ENCODE results near the gene ARHGAP10.

ARHGAP10 gene

DNA sequence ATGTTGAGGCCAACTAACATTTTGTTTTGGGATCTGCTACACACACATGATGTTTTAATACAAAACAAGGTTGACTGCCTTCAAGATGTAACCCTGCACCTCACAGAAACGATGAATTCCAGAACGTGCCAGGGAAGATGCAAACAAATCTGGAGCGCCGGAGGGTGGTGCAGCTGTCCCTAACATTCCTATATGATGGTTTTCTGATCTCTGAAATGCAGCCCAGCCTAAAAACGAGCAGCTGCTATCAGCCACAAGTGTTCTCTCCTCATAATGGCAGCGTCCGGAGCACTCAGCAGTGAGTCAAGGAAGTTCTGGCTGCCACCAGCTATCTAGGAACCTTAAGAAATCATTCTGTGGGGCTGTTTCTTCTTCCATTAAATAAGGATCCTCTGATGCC lies 376.9 kb downstream of the ARHGAP10 start:
- DNase-seq: no peak

- DNase-seq: no peak
These were observed 377.3 kb downstream of the ARHGAP10 start for GRCh38 chr4:148109216-148109615.

- no peak for DNase-seq
These were observed 378.3 kb downstream of the ARHGAP10 start for GRCh38 chr4:148110169-148110568.

GRCh38 chr4:148112231-148112982 lies 380.5 kb downstream of the ARHGAP10 start:
- no peak for DNase-seq

DNA sequence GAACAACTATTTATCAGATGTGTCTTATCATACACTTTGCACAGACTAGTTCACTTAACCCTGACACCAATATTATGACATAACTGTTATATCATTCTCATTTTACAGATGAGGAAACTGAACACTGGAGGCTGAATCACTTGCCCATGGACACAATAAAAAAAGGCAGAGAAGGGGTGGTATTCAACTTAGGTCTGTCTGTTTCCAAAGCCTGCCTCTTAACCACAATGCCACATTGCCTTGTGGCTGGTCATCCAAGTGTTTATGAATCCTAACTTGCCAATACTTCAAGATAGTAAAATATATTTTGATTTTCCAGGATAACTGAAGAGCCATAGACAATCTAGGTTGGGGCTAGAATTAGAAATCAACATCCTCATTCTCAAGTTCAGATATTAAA lies 382.5 kb downstream of the ARHGAP10 start:
- no peak for DNase-seq

DNA sequence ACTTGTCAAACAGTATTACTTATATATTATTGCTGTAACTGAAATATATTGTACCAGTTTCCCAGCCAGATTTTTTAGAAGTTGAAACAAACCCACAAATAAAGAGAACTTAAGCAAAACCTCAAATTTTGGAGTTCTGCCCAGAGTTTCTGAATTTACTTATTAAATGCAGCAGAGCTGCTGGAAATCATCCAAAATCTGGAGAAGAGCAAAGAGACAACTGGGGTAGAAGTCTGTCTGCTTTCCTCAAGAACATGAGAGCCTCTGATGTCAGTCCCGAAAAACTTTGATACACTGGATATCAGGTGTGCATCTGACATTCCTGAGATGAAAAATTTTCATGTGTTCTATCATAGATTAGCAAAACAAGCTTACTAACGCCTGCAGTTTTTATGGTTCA lies 384.4 kb downstream of the ARHGAP10 start:
- no peak for DNase-seq

- no peak for DNase-seq
These were observed 385.1 kb downstream of the ARHGAP10 start for GRCh38 chr4:148116969-148117368.

DNA sequence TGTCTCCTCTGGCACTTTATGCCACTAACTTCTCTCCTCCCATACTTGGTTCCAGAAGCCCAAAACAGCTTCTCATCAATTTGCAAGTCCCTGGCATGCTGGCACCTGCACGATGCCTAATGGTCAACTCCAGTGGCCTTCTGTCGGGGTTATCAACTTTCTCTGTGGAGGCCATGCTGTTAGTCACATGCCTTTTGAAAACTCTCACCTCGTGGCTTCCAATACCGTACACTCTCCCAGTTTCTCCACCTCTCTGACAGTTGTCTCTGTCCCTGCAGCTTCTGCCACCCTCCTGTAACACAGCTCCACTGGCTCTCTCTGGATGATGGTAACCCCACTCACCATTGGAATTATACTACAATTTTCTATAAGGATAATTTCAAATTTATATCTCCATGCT lies 386.3 kb downstream of the ARHGAP10 start:
- DNase-seq: no peak

DNA sequence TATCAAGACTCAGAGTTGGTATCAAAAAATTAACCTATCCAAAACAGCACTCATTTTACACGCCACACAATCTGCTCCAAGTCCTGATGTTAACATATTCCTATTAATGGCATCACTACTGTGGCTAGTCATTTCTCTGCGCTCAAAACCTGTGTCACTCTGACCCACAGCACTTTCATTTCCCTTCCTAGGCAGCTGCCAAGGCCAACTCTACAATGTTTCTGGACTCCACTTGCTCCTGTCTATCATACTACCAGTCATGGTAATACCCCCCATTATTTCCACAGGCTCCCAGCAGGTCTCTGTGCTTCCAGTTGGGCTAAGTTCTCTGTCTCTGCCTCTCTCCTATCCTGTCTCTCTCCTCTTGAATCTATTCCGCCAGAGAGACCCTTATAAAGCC lies 386.7 kb downstream of the ARHGAP10 start:
- DNase-seq: no peak

GRCh38 chr4:148120216-148120615 lies 388.3 kb downstream of the ARHGAP10 start:
- no peak for DNase-seq

Measured in retina (tissue), 1 donor.